ENCODE results near the gene IFNG.

DNA sequence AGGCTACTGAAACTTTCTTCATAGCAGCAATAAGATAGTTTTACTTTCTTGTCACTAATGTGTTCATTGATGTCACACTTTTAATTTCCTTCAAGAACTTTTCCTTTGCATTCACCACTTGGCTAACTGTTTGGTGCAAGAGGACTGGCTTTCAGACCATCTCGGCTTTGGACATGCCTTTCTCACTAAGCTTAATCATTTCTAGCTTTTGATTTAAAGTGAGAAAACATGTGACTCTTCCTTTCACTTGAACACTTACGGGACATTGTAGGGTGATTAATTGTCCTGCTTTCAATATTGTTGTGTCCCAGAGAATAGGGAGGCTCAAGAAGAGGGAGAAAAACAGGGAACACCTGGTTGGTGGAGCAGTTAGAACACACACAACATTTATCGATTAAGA is 41.9 kb downstream of the IFNG start:
- no peak for TF ChIP-seq NRF1 (conservative IDR thresholded peaks at IDR 0.05 in 1 of 2, IDR thresholded peaks at IDR 0.05 in 1 of 2)
- TF ChIP-seq MYC (IDR thresholded peaks at IDR 0.05; ENCODE audit: low read depth, low read length): no peak
- TF ChIP-seq MYC (CRISPR knock-in tag; IDR thresholded peaks at IDR 0.05; ENCODE audit: borderline replicate concordance, low read depth): no peak
- TF ChIP-seq GTF2F1 (IDR thresholded peaks at IDR 0.05; ENCODE audit: low read depth, low read length): no peak
- no peak for TF ChIP-seq MAZ (CRISPR knock-in tag; conservative IDR thresholded peaks at IDR 0.05 in 1 of 2, IDR thresholded peaks at IDR 0.05 in 1 of 2)
- TF ChIP-seq, protein P1, sequence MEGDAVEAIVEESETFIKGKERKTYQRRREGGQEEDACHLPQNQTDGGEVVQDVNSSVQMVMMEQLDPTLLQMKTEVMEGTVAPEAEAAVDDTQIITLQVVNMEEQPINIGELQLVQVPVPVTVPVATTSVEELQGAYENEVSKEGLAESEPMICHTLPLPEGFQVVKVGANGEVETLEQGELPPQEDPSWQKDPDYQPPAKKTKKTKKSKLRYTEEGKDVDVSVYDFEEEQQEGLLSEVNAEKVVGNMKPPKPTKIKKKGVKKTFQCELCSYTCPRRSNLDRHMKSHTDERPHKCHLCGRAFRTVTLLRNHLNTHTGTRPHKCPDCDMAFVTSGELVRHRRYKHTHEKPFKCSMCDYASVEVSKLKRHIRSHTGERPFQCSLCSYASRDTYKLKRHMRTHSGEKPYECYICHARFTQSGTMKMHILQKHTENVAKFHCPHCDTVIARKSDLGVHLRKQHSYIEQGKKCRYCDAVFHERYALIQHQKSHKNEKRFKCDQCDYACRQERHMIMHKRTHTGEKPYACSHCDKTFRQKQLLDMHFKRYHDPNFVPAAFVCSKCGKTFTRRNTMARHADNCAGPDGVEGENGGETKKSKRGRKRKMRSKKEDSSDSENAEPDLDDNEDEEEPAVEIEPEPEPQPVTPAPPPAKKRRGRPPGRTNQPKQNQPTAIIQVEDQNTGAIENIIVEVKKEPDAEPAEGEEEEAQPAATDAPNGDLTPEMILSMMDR (IDR thresholded peaks at IDR 0.05 in 2 of 3, conservative IDR thresholded peaks at IDR 0.05 in 1 of 3; ENCODE audit: insufficient read depth in 2 of 3, low read depth in 1 of 3, low read length in 3 of 3): no peak
- no peak for TF ChIP-seq ZFX (CRISPR knock-in tag; IDR thresholded peaks at IDR 0.05)
- TF ChIP-seq, protein P2, sequence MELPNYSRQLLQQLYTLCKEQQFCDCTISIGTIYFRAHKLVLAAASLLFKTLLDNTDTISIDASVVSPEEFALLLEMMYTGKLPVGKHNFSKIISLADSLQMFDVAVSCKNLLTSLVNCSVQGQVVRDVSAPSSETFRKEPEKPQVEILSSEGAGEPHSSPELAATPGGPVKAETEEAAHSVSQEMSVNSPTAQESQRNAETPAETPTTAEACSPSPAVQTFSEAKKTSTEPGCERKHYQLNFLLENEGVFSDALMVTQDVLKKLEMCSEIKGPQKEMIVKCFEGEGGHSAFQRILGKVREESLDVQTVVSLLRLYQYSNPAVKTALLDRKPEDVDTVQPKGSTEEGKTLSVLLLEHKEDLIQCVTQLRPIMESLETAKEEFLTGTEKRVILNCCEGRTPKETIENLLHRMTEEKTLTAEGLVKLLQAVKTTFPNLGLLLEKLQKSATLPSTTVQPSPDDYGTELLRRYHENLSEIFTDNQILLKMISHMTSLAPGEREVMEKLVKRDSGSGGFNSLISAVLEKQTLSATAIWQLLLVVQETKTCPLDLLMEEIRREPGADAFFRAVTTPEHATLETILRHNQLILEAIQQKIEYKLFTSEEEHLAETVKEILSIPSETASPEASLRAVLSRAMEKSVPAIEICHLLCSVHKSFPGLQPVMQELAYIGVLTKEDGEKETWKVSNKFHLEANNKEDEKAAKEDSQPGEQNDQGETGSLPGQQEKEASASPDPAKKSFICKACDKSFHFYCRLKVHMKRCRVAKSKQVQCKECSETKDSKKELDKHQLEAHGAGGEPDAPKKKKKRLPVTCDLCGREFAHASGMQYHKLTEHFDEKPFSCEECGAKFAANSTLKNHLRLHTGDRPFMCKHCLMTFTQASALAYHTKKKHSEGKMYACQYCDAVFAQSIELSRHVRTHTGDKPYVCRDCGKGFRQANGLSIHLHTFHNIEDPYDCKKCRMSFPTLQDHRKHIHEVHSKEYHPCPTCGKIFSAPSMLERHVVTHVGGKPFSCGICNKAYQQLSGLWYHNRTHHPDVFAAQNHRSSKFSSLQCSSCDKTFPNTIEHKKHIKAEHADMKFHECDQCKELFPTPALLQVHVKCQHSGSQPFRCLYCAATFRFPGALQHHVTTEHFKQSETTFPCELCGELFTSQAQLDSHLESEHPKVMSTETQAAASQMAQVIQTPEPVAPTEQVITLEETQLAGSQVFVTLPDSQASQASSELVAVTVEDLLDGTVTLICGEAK (IDR thresholded peaks at IDR 0.05): no peak
- TF ChIP-seq, protein P2 (CRISPR knock-in tag; IDR thresholded peaks at IDR 0.05): no peak

Data from K562 (cell line).